ENCODE results near the gene BARHL1. TPM values are rescaled to one million over a fixed set of nuclear protein-coding genes. Genes with fewer than 3 reads are reported as not detected.

BARHL1 gene
- total RNA-seq, 1 experiment from 2014 or later, result not detected

- Histone ChIP-seq H3K9me3 (replicated peaks) (no peaks in the 10 kb centered on the region), H3K4me3 (no peak overlapping the region), H3K27me3 (no peaks in the 10 kb centered on the region), H3K27ac (no peak overlapping the region), H3K36me3 (no peaks in the 10 kb centered on the region), H3K4me1 (no peaks in the 10 kb centered on the region)
- no peak for DNase-seq
Measured at GRCh38 chr9:132571806-132572600, 10.4 kb upstream of the BARHL1 start.

- Histone ChIP-seq H3K4me1 (no peaks in the 10 kb centered on the region), H3K4me3 (no peak overlapping the region), H3K9me3 (replicated peaks) (no peaks in the 10 kb centered on the region), H3K36me3 (no peaks in the 10 kb centered on the region), H3K27me3 (no peaks in the 10 kb centered on the region), H3K27ac (no peak overlapping the region)
- no peak for DNase-seq
Measured at GRCh38 chr9:132572921-132573320, 9.5 kb upstream of the BARHL1 start.

GRCh38 chr9:132575005-132575609 lies 7.3 kb upstream of the BARHL1 start:
- Histone ChIP-seq H3K9me3 (replicated peaks) (no peaks in the 10 kb centered on the region), H3K4me3 (no peak overlapping the region), H3K36me3 (no peaks in the 10 kb centered on the region), H3K27ac (no peak overlapping the region), H3K4me1 (no peaks in the 10 kb centered on the region), H3K27me3 (no peaks in the 10 kb centered on the region)
- peak; percentile 81 to 85 for DNase-seq

- no peak for DNase-seq
- H3K9me3 ChIP-seq (replicated peaks), result no peaks in the 10 kb centered on the region
- no peaks in the 10 kb centered on the region for H3K27me3 ChIP-seq
- no peak overlapping the region for H3K4me3 ChIP-seq
- no peaks in the 10 kb centered on the region for H3K4me1 ChIP-seq
- H3K27ac ChIP-seq, result no peak overlapping the region
- H3K36me3 ChIP-seq, result no peaks in the 10 kb centered on the region
Measured at GRCh38 chr9:132575811-132576210, 6.6 kb upstream of the BARHL1 start.

GRCh38 chr9:132577119-132577518 lies 5.3 kb upstream of the BARHL1 start:
- no peaks in the 10 kb centered on the region for H3K36me3 ChIP-seq
- no peaks in the 10 kb centered on the region for H3K9me3 ChIP-seq (replicated peaks)
- no peak for DNase-seq
- H3K4me1 ChIP-seq, result no peaks in the 10 kb centered on the region
- no peak overlapping the region for H3K4me3 ChIP-seq
- H3K27ac ChIP-seq, result no peak overlapping the region
- H3K27me3 ChIP-seq, result no peaks in the 10 kb centered on the region

GRCh38 chr9:132578367-132578932 lies 4.0 kb upstream of the BARHL1 start:
- no peak overlapping the region for H3K27ac ChIP-seq
- H3K4me1 ChIP-seq, result no peaks in the 10 kb centered on the region
- H3K36me3 ChIP-seq, result no peaks in the 10 kb centered on the region
- no peaks in the 10 kb centered on the region for H3K9me3 ChIP-seq (replicated peaks)
- DNase-seq, result no peak
- H3K27me3 ChIP-seq, result no peaks in the 10 kb centered on the region
- no peak overlapping the region for H3K4me3 ChIP-seq

- DNase-seq, result no peak
- no peaks in the 10 kb centered on the region for H3K36me3 ChIP-seq
- H3K27me3 ChIP-seq, result no peaks in the 10 kb centered on the region
- no peaks in the 10 kb centered on the region for H3K9me3 ChIP-seq (replicated peaks)
- no peak overlapping the region for H3K4me3 ChIP-seq
- no peaks in the 10 kb centered on the region for H3K4me1 ChIP-seq
- no peak overlapping the region for H3K27ac ChIP-seq
Measured at GRCh38 chr9:132579427-132579798, 3.0 kb upstream of the BARHL1 start.

GRCh38 chr9:132582786-132583583 lies 579 bp downstream of the BARHL1 start:
- no peak overlapping the region for H3K27ac ChIP-seq
- no peaks in the 10 kb centered on the region for H3K36me3 ChIP-seq
- H3K4me3 ChIP-seq, result no peak overlapping the region
- H3K9me3 ChIP-seq (replicated peaks), result no peaks in the 10 kb centered on the region
- H3K27me3 ChIP-seq, result no peaks in the 10 kb centered on the region
- no peak for DNase-seq
- H3K4me1 ChIP-seq, result no peaks in the 10 kb centered on the region

- Histone ChIP-seq H3K36me3 (no peaks in the 10 kb centered on the region), H3K9me3 (replicated peaks) (no peaks in the 10 kb centered on the region), H3K4me3 (no peak overlapping the region), H3K27ac (no peak overlapping the region), H3K4me1 (no peaks in the 10 kb centered on the region), H3K27me3 (no peaks in the 10 kb centered on the region)
- no peak for DNase-seq
Measured at GRCh38 chr9:132583584-132584304, 1.3 kb downstream of the BARHL1 start.

- Histone ChIP-seq H3K27ac (no peak overlapping the region), H3K4me1 (no peaks in the 10 kb centered on the region), H3K36me3 (no peaks in the 10 kb centered on the region), H3K9me3 (replicated peaks) (no peaks in the 10 kb centered on the region), H3K4me3 (no peak overlapping the region), H3K27me3 (no peaks in the 10 kb centered on the region)
- no peak for DNase-seq
Measured at GRCh38 chr9:132584601-132585560, 2.5 kb downstream of the BARHL1 start.

GRCh38 chr9:132585954-132586829 lies 3.8 kb downstream of the BARHL1 start:
- H3K36me3 ChIP-seq, result no peaks in the 10 kb centered on the region
- no peaks in the 10 kb centered on the region for H3K9me3 ChIP-seq (replicated peaks)
- H3K4me1 ChIP-seq, result no peaks in the 10 kb centered on the region
- H3K27me3 ChIP-seq, result no peaks in the 10 kb centered on the region
- H3K27ac ChIP-seq, result no peak overlapping the region
- DNase-seq, result no peak
- no peak overlapping the region for H3K4me3 ChIP-seq

- no peak for DNase-seq
- Histone ChIP-seq H3K4me1 (no peaks in the 10 kb centered on the region), H3K27me3 (no peaks in the 10 kb centered on the region), H3K9me3 (replicated peaks) (no peaks in the 10 kb centered on the region), H3K4me3 (no peak overlapping the region), H3K27ac (no peak overlapping the region), H3K36me3 (no peaks in the 10 kb centered on the region)
Measured at GRCh38 chr9:132586830-132587591, 4.6 kb downstream of the BARHL1 start.
